Stimulated activated CD8-positive, alpha-beta memory T cell treated with anti-CD3 and anti-CD28 coated beads, Interleukin-15, amount 100 ng/mL, for 1 hour (primary cell): Measurements from ENCODE around the gene PPP2R2C.

ENCODE experiments used
- DNase-seq: peaks from one replicate; pipeline ENCODE4 v3.0.0-alpha.2; 2020; ENCODE audit warnings: low read depth

The PPP2R2C gene

DNA sequence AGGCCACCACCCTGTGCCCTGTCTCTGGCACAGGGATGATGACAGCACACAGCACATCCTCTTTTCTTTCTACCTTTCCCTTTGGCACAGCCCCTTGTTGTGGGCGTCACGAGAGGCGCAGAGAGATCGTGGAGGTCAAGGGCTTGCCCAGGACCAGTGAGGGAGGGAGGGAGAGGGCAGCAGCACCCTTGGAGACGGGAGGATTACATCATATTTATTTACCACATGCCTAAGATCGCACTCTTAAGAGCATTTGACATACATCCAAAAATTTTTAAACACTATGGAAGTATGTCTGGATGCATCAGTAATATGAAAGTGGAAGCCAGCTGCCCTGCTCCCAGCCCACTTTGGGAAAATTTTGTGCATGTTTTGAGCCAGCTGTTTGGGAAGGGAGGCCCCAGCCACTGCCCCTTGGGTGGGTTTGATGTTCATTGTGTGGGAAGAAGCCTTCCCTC, 190.1 kb downstream of the PPP2R2C start:
- DNase-seq, result no peak

DNA sequence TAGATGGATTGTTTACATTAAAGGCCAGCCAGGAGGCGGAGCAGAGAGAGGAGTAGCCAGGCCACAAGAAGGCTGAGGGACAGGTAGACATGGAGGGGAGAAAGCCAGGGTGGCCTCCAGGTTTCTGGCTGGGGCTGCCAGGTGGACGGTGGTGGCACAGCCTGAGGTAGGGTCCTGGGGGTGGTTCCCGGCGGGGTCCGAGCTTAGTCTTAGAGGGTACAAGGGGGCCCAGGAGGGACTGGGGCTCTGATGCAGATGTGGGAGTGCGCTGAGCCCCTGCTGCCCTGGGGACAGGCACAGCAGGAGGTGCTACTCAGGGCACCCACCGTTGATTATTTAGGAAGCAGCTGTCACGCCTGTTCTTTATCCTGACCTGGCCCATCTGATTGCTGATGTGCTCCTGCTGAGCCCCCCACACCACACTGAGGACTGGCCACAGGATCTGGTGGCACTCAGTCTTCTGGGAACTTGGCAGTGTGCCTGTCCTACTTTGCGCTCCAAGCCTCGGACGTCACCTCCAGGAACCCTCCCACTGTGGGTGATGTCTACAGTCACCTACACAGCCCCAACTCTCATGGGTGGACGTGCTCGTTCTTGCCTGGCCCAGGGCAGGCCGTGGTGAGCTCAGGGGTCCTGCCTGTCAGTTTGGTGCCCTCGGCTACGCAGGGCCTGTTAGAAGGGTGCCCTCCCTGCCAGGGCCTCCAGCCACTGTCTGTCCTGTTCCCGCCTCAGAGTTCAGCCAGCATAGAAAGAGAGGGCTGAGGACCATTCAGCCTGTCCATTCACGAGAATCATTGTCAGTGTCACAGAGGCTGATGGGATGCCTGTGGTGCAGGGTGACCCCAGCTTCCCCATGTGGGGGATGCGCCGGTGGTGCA, 190.7 kb downstream of the PPP2R2C start:
- no peak for DNase-seq

DNA sequence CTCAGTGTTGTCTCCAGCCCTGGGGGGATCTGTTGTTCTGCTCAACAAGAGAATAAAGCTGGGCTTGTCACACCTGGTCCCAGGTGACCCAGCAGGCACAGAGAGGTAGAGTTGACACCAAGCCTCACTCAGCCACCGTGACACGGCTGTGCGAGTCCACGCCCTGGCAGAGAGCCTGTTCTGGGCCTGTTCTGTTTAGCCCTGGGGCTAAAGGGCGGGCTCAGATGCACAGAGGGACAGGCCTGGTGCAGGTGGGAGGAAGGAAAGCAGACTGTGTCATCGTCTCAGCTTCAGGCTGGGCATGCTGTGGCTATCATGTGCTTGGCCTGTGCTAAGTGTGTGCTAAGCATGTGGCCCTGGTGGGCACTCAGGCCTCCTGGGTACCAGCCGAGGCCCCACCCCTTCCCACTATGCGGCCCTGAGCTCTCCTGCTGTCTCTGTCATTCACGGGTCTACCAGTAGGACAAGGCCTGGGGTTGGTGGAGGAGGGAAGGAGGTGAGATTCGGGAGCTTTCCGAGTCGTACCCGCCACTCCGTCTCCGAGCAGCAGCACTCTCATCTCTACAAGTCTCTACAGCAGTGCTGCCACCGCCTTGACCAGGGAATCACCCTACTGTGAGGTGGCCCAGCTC, 191.9 kb downstream of the PPP2R2C start:
- DNase-seq, result no peak

DNA sequence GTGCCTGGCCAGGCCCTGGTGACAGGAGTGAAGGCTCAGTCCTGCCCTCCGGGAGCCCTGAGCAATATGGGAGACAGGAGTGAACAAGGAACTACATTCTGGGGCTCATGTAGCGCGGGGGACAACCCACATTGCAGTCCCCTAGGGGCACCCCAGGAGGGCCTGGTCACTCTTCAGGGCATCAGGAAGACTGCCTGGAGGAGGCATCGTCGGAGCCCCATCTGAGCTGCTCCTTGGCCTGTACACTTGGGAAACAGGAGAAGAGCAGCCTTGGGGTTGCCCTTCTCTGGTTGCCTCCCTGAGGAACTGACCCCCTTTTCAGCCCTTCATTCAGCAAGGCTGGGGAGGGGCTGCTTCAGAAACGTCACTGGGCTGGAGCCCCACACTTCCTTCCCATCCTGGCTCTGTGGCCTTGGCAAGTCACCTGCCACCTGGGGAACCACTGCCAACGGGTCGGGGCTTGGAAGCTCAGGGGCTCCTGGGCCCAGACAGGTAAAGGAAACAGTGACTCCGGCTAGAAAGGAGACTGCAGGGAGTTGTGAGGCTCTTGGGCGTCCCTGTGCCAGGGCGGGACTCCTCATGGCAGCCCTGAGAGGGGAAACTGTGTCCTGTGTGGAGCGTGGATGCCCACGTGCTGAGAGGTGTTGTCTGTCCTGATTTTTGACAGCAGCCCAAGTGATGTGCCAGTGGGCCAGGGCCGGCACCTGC, 192.7 kb downstream of the PPP2R2C start:
- no peak for DNase-seq

DNA sequence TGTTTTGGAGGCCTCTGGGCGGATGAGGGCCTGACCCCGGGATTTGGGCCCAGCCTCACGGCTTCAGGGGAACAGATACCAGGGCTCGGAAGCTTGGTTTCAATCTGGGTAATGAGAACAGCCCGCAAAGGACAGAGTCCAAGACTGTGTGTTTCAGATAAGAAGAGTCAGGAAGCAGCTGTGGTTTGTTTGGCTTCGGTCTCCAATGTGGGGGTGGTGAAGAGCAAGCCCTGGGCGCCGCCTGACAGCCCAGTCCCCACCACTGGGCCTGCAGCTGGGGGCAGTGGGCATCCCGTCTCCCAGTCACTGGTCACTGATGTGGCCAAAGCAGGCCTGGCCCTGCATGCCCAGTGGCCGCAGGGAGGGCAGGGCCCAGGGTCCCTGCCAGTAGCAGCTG, 193.6 kb downstream of the PPP2R2C start:
- no peak for DNase-seq

DNA sequence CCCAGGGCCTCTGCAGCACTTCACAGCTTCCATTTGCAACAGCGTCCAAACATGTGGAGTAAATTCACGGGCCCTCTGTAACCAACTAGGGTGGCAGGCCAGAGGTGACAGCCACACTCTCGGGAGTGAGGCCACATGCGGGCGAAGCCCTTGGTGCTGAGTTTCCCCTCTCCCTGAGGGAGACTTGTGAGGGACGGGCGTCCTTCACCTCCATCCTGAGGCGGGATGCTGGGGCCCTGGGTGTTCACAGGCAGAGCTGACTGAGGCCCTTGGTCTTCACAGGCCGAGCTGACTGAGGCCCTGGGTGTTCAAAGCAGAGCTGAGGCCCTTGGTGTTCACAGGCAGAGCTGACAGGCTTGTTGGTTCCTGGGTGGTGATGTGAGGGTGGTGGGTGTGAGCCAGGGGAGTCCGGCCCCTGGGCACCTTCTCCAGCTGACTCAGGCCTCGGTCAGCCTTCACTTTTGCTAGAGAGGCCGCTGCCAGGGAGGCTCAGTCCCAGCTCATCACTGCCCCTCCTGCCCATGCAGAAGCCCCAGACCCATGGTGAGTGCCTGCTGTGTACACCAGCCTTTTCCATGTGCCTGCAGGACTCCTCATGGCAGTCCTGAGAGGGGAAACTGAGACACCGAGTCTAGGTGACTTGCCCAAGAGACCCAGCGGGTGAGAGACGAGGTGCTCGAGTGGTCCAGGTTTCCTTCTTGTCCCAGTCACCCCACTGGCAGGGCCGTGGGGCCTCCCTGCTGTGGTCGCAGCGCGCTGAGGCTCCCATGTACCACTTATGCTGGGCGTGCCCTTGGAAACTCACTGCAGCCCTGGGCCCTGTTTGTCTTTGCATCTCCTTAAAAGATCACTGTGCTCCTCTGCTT, 194.2 kb downstream of the PPP2R2C start:
- no peak for DNase-seq

DNA sequence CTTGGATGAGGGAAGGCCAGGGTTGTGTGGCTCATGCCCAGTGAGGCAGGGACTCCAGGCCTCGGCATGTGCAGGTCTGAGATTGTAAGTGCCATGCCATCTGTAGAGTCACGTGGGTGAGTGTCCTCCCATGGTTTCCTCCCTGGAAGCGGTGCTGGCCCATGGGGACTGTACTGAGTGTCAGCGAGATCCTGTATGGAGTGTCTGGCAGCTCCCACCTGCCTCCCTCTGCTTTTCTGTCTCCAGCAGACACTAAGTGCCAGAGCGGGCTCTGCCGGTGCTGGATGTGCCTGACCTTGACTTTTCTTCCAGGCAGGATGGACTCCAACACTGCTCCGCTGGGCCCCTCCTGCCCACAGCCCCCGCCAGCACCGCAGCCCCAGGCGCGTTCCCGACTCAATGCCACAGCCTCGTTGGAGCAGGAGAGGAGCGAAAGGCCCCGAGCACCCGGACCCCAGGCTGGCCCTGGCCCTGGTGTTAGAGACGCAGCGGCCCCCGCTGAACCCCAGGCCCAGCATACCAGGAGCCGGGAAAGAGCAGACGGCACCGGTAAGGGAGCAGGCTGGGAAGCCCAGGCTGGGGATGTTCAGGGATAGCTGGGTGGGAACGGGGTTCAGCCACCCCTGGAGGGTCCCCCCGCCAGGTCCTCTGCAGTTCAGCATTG, 195.1 kb downstream of the PPP2R2C start:
- no peak for DNase-seq

DNA sequence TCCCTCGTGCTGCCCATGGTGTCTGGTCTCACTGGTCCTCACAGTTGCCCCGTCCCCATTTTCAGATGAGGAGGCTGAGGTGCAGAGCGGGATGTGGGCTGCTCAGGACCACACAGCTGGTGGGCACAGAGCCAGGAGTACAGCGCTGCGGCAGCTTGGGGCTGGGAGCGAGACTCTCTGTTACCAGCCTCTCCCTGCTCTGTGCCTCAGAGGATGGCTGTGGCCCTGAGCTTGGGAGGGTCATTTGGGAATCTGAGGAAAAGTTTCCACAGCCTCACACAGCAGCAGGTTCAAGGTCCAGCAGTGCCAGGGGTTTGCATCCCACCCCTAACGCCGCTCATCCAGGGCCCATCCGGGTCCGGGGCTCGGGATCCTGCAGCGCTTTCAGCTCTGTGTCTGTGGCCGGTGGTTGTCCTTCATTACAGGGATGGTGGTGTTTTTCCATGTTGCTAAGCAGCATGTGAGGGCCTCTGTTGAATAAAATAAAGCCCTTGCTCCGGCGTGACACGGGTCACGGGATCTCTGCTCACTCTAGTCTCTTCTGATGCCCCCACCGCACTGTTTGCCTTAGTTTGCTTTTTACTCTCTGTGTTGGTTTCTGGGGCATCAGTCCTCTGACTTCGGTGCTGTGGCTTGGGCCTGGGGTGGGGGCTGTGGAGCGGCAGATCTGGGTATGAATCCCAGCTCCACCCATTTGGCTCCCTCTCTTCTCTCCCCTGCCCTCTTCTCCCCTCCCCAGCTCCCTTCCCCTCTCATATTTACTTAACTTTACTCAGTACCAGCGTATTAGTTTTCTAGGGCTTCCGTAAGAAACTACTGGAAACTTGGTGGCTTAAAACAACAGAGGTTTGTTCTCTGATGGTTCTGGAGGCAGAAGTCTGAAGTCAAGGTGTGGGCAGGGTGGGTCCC, 196.3 kb downstream of the PPP2R2C start:
- no peak for DNase-seq

DNA sequence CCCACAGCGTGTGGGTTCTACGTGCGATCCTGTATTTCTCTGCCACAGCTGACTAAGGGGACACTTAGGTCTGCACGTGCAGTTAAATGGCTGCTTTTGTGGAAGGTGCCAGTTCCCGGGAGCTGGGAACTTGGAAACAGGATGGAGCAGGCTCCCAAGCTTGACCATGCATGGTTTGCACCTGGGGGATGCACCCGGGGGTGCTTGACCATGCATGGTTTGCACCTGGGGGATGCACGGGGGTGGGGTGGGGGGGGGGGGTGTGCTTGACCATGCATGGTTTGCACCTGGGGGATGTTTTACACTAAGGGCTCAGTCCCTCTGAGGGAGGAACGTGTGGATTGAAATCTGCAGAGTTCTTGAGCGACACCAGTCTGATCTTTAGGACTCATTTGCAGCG, 197.1 kb downstream of the PPP2R2C start:
- no peak for DNase-seq

DNA sequence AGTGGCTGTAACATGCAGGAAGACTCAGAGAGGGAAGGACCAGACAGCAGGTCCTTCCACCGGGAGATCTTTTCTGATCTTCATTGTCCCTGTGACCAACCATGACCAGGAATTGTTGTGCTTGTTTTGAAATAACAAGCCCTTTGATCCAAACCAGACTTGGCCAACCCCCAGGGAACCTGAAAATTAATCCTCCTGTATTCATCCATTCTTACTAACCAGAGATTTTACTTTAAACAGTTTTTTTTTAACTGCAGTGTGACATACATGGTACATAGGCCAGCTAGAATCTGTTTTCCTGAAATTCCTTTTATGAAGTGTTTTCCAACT, 198.8 kb downstream of the PPP2R2C start:
- DNase-seq, result no peak

DNA sequence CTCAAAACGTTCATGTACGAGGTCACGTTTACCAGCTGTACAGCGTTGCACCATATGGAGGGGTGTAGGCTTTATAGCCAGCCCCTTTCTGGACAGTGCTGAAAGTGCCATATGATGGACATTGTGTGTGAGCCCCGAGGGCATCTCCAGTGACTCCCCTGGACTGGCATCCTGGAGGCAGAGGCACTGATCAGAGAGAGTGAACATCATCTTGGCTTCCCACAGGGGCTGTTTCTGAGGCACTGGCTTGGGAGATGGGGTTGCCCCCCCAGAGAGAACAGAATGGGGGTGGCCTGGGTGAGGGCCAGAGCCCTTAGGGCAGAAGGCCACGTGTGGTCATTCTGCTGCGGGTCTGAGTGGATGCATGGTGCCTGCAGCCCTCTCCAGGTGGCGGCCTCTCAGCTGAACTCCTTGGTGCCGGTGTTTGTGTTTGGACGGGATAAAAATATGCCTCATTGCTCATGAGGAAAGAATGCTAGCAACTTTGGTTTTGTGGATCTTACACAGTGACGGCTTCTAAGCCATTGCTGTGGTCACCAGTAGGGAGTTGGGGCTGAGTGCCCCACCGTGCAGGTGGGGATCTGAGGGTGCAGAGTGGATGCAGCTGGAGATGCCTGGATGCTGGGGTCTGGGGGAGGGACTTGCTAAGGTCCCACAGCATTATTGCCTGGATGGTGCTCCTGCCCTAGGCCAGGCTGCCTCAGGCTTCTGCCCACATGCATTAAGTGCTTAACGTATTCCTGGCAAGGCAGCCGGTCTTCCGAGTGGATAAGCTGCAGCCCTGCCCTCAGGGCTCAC, 199.4 kb downstream of the PPP2R2C start:
- no peak for DNase-seq

DNA sequence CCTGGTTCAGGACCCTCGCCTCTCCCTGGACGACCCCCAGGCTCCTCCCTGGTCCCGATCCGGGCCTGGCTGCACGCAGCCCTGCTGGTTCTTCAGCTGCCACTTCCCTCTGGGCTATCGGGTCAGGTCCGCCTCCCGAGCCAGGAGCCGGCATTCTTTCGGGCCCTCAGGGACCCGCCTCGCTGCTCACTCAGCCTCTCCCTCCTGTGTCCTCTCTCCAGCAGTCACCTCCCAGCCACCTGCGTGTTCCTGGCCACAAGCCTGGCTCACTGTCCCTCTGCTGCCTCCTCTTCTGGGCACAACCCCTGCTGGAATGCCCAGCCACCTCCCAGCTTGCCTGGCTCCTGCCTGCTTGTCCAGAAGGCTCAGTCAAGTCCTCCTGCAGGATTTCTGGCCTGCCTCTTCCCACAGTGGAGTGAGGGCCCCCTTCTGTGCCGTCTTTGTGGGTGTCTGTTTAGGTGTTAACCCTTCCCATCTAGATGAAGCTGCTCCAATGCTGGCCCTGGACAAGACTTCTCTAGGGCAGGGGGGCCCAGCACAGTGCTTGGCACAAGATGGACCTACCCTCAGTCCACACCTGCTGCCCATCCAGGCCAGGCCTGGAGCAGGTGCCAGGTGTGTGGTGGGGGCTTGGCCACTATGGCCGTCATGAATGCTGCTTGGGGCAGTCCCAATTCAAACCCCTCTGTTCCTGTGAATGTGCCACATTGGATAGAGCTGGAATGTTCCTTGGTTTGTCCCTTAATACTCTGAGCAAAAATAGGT, 200.5 kb downstream of the PPP2R2C start:
- DNase-seq, result no peak

DNA sequence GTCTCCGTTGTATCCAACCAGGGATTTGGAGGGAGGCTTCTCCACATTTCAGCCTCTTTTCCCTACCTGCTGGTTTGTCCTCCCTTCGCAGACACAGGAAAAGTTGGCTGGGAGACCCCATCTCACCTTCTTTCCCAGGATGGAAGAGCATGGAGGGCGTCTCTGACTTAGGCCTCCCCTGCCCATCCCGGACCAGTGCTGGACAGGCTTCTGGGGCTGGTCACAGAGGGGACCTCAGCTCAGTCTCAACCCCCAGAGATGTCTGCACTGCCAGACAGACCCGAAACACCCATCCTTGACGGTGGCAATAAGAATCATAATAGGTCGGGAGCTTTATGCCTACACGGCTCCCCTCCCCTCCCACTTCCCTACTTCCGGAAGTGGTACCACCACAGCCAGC, 201.2 kb downstream of the PPP2R2C start:
- DNase-seq, result no peak

DNA sequence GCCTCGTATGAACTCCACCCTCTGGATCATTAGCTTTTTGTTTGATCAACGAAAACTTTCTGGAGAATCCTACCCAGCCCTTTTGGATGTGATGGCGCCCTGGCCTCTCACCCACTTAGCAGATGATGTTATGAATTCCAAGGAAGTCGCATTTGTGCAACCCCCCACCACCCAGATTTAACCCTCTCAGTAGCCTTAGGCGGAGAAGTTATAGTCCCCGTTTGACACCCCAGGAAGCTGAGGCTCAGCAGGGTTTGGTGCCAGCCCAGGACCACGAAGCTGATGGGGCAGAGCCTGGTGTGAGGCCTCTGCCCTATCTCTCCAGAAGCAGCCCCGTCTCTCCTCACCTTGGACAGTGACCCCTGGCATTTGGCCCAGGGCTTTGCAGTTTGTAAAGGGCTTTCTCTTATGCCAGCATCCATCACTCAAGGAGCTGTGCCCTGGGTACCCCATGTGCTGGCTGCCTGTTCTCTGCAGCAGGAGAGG, 201.7 kb downstream of the PPP2R2C start:
- DNase-seq, result no peak
